Brain microvascular endothelial cell (primary cell): ENCODE data around the gene EZR.

Source experiments
- DNase-seq: peaks from one replicate; pipeline ENCODE4 v3.0.0-alpha.2; 2020
- H3K27ac ChIP-seq: fragments of 250-450 bp; sonication (Bioruptor Pico); 2 replicates; pipeline ENCODE4 v1.5.1; 2020; ENCODE audit warnings: mild to moderate bottlenecking, moderate library complexity
- H3K27me3 ChIP-seq: fragments of 250-450 bp; sonication (Bioruptor Pico); replicated peaks from 2 replicates; pipeline ENCODE4 v1.5.1; 2020; ENCODE audit warnings: mild to moderate bottlenecking
- H3K36me3 ChIP-seq: fragments of 250-450 bp; sonication (Bioruptor Pico); replicated peaks from 2 replicates; pipeline ENCODE4 v1.5.1; 2020; ENCODE audit warnings: mild to moderate bottlenecking
- H3K4me3 ChIP-seq: 2 replicates; pipeline ENCODE4 v1.5.1; 2011; ENCODE audit warnings: low read depth, mild to moderate bottlenecking, control low read depth, low read length, moderate library complexity
- in situ Hi-C: cut with HindIII; loops from 2 replicates; pipeline ENCODE4 v1.10.0; 2017; ENCODE audit warnings: low sequenced_read_pairs, low pct_ligation_motif_present
- TF ChIP-seq, protein P1 (sequence below): IDR thresholded peaks from 2 replicates; pipeline ENCODE4 v1.5.1; 2011; ENCODE audit warnings: low read depth, mild to moderate bottlenecking, moderate library complexity, low read length, control low read depth, inconsistent platforms; ENCODE audit errors: missing control alignments

Gene EZR

DNA sequence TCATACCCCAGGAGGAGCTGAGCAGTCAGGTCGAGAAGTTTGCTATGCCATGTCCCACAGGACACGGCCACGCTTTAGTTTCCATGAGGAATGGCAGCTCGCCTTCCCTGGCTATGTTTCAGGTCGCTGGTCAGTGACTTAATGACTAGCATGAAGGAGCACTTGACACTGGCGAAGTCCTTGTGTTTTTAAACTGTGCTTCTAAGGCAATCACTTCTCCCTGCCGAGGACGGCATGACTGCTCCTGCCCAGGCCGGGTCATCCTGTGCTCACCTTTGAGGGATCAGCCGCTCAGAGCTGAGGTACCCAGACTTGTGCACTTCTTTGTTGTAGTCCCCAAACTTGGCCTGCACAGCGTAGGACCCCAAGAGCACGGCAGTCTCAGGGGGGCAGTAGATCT lies 34.1 kb downstream of the EZR start:
- TF ChIP-seq, protein P1, sequence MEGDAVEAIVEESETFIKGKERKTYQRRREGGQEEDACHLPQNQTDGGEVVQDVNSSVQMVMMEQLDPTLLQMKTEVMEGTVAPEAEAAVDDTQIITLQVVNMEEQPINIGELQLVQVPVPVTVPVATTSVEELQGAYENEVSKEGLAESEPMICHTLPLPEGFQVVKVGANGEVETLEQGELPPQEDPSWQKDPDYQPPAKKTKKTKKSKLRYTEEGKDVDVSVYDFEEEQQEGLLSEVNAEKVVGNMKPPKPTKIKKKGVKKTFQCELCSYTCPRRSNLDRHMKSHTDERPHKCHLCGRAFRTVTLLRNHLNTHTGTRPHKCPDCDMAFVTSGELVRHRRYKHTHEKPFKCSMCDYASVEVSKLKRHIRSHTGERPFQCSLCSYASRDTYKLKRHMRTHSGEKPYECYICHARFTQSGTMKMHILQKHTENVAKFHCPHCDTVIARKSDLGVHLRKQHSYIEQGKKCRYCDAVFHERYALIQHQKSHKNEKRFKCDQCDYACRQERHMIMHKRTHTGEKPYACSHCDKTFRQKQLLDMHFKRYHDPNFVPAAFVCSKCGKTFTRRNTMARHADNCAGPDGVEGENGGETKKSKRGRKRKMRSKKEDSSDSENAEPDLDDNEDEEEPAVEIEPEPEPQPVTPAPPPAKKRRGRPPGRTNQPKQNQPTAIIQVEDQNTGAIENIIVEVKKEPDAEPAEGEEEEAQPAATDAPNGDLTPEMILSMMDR: no peak
- Histone ChIP-seq H3K27ac (no peak overlapping the region), H3K4me3 (no peak overlapping the region), H3K36me3 (peaks cover 58% of the 10 kb centered on the region), H3K27me3 (no peaks in the 10 kb centered on the region)
- DNase-seq: no peak
- in situ Hi-C loops: no loop called here

DNA sequence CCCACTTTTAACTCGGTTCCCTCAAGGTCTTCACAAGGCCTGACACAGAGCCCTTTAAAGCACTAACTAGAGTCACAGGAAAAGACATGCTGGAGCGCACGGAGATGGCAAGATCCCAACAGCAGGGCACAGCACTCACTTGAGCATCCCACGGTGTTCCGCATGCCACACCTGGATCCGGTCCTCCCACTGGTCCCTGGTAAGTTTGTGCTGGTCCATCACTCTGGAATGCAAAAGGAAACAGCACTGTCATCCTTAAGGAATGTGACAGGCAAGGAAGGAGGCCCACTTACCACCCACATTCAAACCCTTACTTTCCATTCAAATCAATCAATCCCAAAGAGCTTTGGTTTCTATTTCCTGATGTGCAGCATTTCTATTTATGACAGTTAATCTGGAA lies 34.7 kb downstream of the EZR start:
- no peaks in the 10 kb centered on the region for H3K27me3 ChIP-seq
- H3K27ac ChIP-seq: no peak overlapping the region
- H3K4me3 ChIP-seq: no peak overlapping the region
- peak; percentile 25 for DNase-seq
- H3K36me3 ChIP-seq: peaks cover 61% of the 10 kb centered on the region
- in situ Hi-C loops: no loop called here
- TF ChIP-seq, protein P1: no peak

DNA sequence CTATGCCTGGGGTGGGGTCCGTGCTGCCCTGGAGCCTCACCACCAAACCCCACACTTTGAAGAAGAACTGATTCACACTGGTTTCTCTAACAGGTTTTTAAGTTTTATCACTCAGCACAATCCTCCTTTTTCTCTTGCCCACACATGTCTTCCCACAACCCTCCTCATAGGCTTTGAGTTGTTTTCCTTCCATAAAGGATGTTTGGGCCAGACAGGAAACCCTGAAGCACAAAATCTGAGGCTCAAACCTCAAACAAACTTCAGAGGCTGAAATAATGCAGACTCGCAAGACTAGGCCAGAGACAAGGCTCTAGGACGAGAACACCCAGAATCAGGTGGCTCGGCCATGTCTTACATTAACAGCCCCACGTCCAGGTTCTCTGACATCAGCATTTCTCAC lies 35.3 kb downstream of the EZR start:
- TF ChIP-seq, protein P1: no peak
- DNase-seq: no peak
- Histone ChIP-seq H3K36me3 (peaks cover 62% of the 10 kb centered on the region), H3K27me3 (no peaks in the 10 kb centered on the region), H3K27ac (no peak overlapping the region), H3K4me3 (no peak overlapping the region)
- in situ Hi-C loops: no loop called here

DNA sequence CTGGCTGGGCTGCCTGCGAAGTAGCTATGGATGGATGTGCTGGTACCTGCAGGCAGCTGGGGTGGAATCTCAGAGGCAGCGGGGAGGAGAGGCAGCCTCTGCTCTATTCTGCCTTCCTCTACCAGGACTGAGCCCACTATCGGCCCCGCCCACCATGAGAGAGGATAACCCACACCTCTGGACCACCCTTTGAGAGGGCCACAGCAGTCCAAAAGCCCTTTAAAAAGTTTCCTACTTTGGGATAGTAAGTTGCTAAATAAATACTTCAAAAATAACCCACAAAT lies 36.1 kb downstream of the EZR start:
- Histone ChIP-seq H3K36me3 (peaks cover 64% of the 10 kb centered on the region), H3K27me3 (no peaks in the 10 kb centered on the region), H3K4me3 (no peak overlapping the region), H3K27ac (no peak overlapping the region)
- TF ChIP-seq, protein P1: no peak
- DNase-seq: no peak
- in situ Hi-C loops: no loop called here

DNA sequence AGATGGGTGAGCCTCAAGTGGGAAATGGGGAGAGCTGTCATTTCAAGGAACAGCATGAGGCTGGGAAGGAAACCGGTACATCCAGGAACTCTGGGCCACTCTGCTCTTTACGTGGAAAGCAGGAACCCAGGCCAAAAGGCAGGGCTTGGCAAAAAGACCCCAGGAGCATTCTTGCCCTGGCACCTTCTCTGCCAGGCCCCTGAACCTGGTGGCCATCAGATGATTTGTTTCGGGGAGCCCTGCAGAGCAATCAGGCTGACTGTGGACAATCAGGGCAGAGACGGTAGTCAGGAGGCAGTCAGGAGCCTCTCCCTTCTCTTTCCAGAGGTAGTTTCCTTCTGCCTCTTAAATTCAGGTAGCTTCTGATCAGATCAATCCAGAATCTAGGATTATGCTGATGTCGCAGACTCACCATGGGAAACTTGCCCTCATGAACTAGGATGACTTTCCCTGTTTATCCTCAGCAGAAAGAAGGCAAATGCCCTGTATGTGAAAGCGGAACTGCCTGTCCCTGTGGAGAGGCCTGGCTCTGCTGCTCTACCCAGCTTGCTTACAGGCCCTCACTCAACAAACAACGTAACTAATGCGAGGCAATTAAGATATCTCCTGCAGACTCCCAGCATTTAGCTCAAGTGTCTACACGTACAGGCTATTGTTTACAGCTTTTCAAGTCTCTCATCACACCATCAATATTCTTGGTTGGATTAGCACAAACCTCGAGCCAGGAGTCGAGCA lies 36.6 kb downstream of the EZR start:
- TF ChIP-seq, protein P1: no peak
- H3K36me3 ChIP-seq: peaks cover 66% of the 10 kb centered on the region
- DNase-seq: no peak
- no peak overlapping the region for H3K27ac ChIP-seq
- H3K27me3 ChIP-seq: no peaks in the 10 kb centered on the region
- H3K4me3 ChIP-seq: no peak overlapping the region
- in situ Hi-C loops: no loop called here
